Measurements from ENCODE around the gene R3HDM4. TPM values are rescaled to one million over a fixed set of nuclear protein-coding genes. Genes with fewer than 3 reads are reported as not detected.

R3HDM4 gene
- total and polyA plus RNA-seq, 4 donors, result 14.1 to 72.4 (median 20.2) TPM

DNA sequence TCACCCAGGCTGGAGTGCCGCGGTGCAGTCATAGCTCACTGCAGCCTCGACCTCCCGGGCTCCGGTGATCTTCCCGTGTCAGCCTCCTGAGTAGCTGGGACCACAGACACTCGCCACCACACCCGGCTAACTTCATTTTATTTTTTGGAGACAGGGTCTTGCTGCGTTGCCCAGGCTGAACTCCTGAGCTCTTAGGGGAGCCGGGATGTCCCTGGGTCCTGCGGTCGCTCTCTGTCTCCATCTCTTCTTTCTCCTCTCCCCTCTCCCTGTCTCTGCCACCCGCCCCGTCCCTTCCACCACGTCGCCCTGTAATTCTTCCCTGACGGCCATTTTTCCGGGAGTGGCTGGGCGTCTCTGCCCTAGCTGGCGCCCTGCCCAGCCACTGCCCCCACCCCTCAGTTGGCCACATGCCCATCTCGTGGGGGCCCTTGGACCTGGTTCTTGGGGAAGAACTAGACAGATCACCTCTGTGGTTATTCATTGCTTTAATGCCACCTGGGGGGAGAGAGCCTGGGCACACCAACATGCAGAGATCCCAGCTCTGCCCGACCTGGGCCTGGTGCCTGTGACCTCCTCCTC lies 31.7 kb upstream of the R3HDM4 start:
- Histone ChIP-seq H3K36me3 (ENCODE audit: control insufficient read depth in 4 of 4, insufficient read depth in 3 of 4, low read depth in 1 of 4, low read length in 3 of 4) (peaks cover 0 to 2% (median 0%) of the 10 kb centered on the region in 4 donors), H3K4me3 (ENCODE audit: low read depth in 1 of 3, low read length in 3 of 3) (no peak overlapping the region), H3K4me1 (ENCODE audit: control insufficient read depth in 4 of 4, insufficient read depth in 4 of 4, low read length in 3 of 4) (peaks cover 13 to 21% (median 18%) of the 10 kb centered on the region in 4 donors), H3K27me3 (ENCODE audit: control insufficient read depth in 4 of 4, insufficient read depth in 4 of 4, low read length in 3 of 4) (no peaks in the 10 kb centered on the region), H3K9me3 (ENCODE audit: control insufficient read depth in 4 of 4, low read length in 3 of 4) (no peaks in the 10 kb centered on the region), H3K9ac (ENCODE audit: low read depth in 1 of 2, low read length in 2 of 2) (no peak overlapping the region), H3K27ac (ENCODE audit: low read depth in 1 of 2, low read length in 2 of 2) (no peak overlapping the region)
- TF ChIP-seq HNF4A (conservative IDR thresholded peaks at IDR 0.05), result no peak
- TF ChIP-seq EGR1 (IDR thresholded peaks at IDR 0.05; ENCODE audit: low read depth in 2 of 2), result no peak
- TF ChIP-seq NR2F2 (IDR thresholded peaks at IDR 0.05), result no peak
- no peak for TF ChIP-seq HNF4G (IDR thresholded peaks at IDR 0.05)
- no peak for TF ChIP-seq REST (IDR thresholded peaks at IDR 0.05)
- TF ChIP-seq MAX (IDR thresholded peaks at IDR 0.05), result no peak
- TF ChIP-seq FOXA1 (IDR thresholded peaks at IDR 0.05), result no peak
- no peak for TF ChIP-seq ATF3 (IDR thresholded peaks at IDR 0.05)
- no peak for TF ChIP-seq FOXA2 (IDR thresholded peaks at IDR 0.05)
- TF ChIP-seq JUND (IDR thresholded peaks at IDR 0.05), result no peak
- no peak for TF ChIP-seq GABPA (IDR thresholded peaks at IDR 0.05 in 1 of 2, conservative IDR thresholded peaks at IDR 0.05 in 1 of 2)
- TF ChIP-seq SP1 (IDR thresholded peaks at IDR 0.05), result no peak
- TF ChIP-seq, protein P1, sequence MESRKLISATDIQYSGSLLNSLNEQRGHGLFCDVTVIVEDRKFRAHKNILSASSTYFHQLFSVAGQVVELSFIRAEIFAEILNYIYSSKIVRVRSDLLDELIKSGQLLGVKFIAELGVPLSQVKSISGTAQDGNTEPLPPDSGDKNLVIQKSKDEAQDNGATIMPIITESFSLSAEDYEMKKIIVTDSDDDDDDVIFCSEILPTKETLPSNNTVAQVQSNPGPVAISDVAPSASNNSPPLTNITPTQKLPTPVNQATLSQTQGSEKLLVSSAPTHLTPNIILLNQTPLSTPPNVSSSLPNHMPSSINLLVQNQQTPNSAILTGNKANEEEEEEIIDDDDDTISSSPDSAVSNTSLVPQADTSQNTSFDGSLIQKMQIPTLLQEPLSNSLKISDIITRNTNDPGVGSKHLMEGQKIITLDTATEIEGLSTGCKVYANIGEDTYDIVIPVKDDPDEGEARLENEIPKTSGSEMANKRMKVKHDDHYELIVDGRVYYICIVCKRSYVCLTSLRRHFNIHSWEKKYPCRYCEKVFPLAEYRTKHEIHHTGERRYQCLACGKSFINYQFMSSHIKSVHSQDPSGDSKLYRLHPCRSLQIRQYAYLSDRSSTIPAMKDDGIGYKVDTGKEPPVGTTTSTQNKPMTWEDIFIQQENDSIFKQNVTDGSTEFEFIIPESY (IDR thresholded peaks at IDR 0.05), result no peak
- no peak for TF ChIP-seq TAF1 (conservative IDR thresholded peaks at IDR 0.05)
- TF ChIP-seq CTCF (IDR thresholded peaks at IDR 0.05; ENCODE audit: low read depth, low read length, missing input control), result no peak
- TF ChIP-seq YY1 (IDR thresholded peaks at IDR 0.05), result no peak
- 75% methylated on average over 22 of the region's 22 CpGs for WGBS
- peak; percentile 75 for DNase-seq (ENCODE audit: low spot score)

Measured in liver (tissue), 9 donors.